MCF 10A (cell line): Measurements from ENCODE around the gene ERRFI1. TPM values are rescaled to one million over a fixed set of nuclear protein-coding genes. Genes with fewer than 3 reads are reported as not detected.

Experiments used
- BruUV-seq: library from RNA; stranded (reverse); fragments of 400-500 nt; replicated peaks from 2 replicates; lab custom pipeline; 2021; lab: Mats Ljungman, UMichigan
- CTCF ChIA-PET: fragments of 300-600 bp; sonication (Branson Sonifier 250); formaldehyde crosslinking; extraction: SDS; loops from one replicate; lab custom pipeline; 2021; ENCODE audit warnings: antibody characterized with exemption, inconsistent platforms; lab: Yijun Ruan, JAX
- POLR2A ChIA-PET: fragments of 300-600, 350-650 bp; sonication (Branson Sonifier 250); formaldehyde crosslinking; extraction: SDS; loops from one replicate; lab custom pipeline; 2020; ENCODE audit warnings: antibody characterized with exemption, inconsistent platforms; lab: Yijun Ruan, JAX
- DNase-seq: peaks from one replicate; pipeline ENCODE4 v3.0.0-alpha.2; 2018; ENCODE audit not compliant: unreplicated experiment
- H3K27ac Mint-ChIP-seq: one replicate; pipeline ENCODE4 v1.8.0; 2022; ENCODE audit warnings: mild to moderate bottlenecking, low read depth, mixed read lengths; ENCODE audit not compliant: unreplicated experiment
- H3K27me3 Mint-ChIP-seq: one replicate; pipeline ENCODE4 v1.8.0; 2022; ENCODE audit warnings: mixed read lengths; ENCODE audit not compliant: insufficient read depth, unreplicated experiment
- H3K36me3 Mint-ChIP-seq: one replicate; pipeline ENCODE4 v1.8.0; 2022; ENCODE audit warnings: mild to moderate bottlenecking, moderate library complexity, mixed read lengths; ENCODE audit not compliant: insufficient read depth, unreplicated experiment
- H3K4me1 Mint-ChIP-seq: one replicate; pipeline ENCODE4 v1.8.0; 2022; ENCODE audit warnings: mixed read lengths; ENCODE audit not compliant: insufficient read depth, unreplicated experiment
- H3K4me3 Mint-ChIP-seq: one replicate; pipeline ENCODE4 v1.8.0; 2022; ENCODE audit warnings: mild to moderate bottlenecking, moderate library complexity, mixed read lengths; ENCODE audit not compliant: unreplicated experiment
- H3K9me3 Mint-ChIP-seq: one replicate; pipeline ENCODE4 v1.8.0; 2022; ENCODE audit warnings: mixed read lengths; ENCODE audit not compliant: unreplicated experiment
- intact Hi-C: fragments of 100-400 bp; cut with micrococcal nuclease; formaldehyde crosslinking; loops from 2 replicates; pipeline ENCODE4 v1.14.1; 2022
- total RNA-seq: library from RNA; stranded (reverse); gene quantifications from 2 replicates; pipeline ENCODE4 v1.2.3, GENCODE V29; 2022
- TF ChIP-seq, protein P1 (sequence below): fragments of 200-600 bp; IDR thresholded peaks from one replicate; pipeline ENCODE4 v1.8.0; 2022; ENCODE audit warnings: antibody characterized with exemption, mild to moderate bottlenecking; ENCODE audit not compliant: unreplicated experiment

The ERRFI1 gene
- total RNA-seq, 1 experiment from 2014 or later, result 111 TPM

DNA sequence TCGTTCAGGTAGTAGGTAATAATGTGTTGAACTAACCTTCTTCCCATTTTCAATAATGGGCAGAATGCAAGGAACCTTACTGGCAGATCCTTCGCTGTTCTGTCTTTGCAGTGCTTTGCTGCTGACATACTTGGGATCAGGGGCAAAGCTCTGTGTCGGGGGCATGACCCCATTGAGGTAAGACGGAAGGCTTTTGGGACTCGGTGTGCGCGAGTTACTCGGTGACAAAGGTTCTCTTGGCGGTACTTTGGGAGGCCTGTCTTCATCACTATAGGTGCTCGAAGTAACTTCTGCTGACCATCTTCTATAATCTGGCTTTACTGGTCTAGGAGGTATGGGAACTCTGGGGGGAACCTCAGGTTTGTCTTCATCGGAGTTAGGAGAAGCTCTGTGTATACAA, 12.7 kb downstream of the ERRFI1 start:
- no peaks in the 10 kb centered on the region for H3K9me3 Mint-ChIP-seq
- no peak for DNase-seq
- peaks cover 64% of the 10 kb centered on the region for H3K4me1 Mint-ChIP-seq
- H3K36me3 Mint-ChIP-seq, result peaks cover 97% of the 10 kb centered on the region
- no TSS peak for BruUV-seq
- H3K27ac Mint-ChIP-seq, result peak overlapping the region; percentile 82
- H3K4me3 Mint-ChIP-seq, result peak overlapping the region; percentile 31
- intact Hi-C loops, result no loop called here
- ChIA-PET CTCF (interaction anchor here (1.0 to 3.7 kb wide), 5 partner anchors 11 to 301 kb away, joined by 5 to 32 read pairs (median 16); partner anchors contain the start of gene ERRFI1), POLR2A (interaction anchor here (0.6 to 9.2 kb wide), 10 partner anchors 8 to 330 kb away, joined by 3 to 256 read pairs (median 4); partner anchors contain the start of gene ERRFI1)
- TF ChIP-seq, protein P1, sequence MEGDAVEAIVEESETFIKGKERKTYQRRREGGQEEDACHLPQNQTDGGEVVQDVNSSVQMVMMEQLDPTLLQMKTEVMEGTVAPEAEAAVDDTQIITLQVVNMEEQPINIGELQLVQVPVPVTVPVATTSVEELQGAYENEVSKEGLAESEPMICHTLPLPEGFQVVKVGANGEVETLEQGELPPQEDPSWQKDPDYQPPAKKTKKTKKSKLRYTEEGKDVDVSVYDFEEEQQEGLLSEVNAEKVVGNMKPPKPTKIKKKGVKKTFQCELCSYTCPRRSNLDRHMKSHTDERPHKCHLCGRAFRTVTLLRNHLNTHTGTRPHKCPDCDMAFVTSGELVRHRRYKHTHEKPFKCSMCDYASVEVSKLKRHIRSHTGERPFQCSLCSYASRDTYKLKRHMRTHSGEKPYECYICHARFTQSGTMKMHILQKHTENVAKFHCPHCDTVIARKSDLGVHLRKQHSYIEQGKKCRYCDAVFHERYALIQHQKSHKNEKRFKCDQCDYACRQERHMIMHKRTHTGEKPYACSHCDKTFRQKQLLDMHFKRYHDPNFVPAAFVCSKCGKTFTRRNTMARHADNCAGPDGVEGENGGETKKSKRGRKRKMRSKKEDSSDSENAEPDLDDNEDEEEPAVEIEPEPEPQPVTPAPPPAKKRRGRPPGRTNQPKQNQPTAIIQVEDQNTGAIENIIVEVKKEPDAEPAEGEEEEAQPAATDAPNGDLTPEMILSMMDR, result no peak
- no peaks in the 10 kb centered on the region for H3K27me3 Mint-ChIP-seq

DNA sequence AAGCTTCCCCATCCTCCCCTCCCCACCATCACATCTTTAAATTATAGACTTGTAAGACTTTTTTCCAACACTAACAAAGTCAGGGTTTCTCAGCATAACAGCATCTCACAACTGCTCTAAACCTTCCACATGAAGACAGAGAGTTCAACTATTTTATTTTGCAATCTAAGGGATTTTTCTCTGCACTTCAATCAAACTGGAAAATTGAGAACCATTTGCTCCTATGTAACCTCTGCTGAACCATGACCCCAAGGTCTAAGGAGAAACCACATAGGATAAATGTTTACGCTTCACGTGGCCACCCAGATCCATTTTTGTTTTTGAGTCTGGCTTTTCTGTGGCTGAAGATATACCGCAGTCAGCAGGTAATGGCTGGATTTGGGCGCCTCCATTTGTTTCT, 13.2 kb downstream of the ERRFI1 start:
- H3K4me1 Mint-ChIP-seq, result peaks cover 60% of the 10 kb centered on the region
- intact Hi-C loops, result no loop called here
- H3K4me3 Mint-ChIP-seq, result no peak overlapping the region
- no TSS peak for BruUV-seq
- DNase-seq, result no peak
- POLR2A ChIA-PET, result interaction anchor here (0.6 to 9.2 kb wide), 6 partner anchors 7 to 247 kb away, joined by 3 to 256 read pairs (median 16); partner anchors contain the start of gene ERRFI1
- CTCF ChIA-PET, result interaction anchor here (1.0 to 3.7 kb wide), 7 partner anchors 11 to 337 kb away, joined by 3 to 32 read pairs (median 6); partner anchors contain the start of gene ERRFI1
- no peaks in the 10 kb centered on the region for H3K27me3 Mint-ChIP-seq
- no peaks in the 10 kb centered on the region for H3K9me3 Mint-ChIP-seq
- TF ChIP-seq, protein P1, result no peak
- H3K36me3 Mint-ChIP-seq, result peaks cover 97% of the 10 kb centered on the region
- H3K27ac Mint-ChIP-seq, result no peak overlapping the region

DNA sequence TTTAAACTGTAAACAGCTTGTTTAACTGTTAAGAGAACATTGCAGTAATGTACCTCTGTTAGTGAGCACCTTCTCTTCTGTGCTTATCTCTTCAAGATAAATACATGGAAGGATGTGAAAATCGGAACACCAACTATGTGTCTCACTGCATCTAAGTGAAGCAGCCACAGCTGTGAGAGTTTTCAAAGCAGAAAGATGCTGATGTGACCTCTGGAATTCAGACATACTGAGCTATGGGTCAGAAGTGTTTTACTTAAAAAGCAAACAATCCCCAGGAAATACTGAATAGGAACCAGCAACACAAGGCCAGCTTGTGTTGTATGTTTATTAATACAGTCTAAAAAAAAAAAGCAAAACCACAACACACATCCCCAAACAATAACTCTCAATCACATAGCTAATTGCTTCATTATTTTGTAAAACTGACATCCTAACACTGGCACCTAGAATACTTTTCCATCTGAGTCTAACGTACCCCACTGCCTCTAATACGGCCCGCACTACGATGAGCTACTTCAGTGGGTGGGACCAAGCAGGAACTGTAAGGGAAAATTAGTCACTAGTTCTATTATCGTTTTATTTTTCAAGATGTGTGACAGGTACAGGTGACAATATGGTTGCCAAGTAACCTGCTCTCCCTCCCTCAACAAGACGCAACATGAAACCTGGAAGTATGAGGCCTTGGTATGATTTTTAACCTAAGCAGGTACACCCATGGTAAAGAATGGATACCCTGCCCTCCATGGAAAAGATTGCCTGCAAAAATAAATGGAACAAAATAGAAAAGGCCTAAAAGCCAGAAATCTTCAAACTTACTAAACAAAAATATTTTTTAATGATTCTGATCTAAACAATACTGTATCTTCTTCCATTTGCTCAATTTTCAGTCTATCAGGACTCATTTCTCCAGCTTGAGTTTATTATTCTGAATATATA, 13.9 kb downstream of the ERRFI1 start:
- Mint-ChIP-seq H3K27ac (no peak overlapping the region), H3K27me3 (no peaks in the 10 kb centered on the region), H3K4me3 (no peak overlapping the region), H3K9me3 (no peaks in the 10 kb centered on the region), H3K36me3 (peaks cover 97% of the 10 kb centered on the region), H3K4me1 (peaks cover 52% of the 10 kb centered on the region)
- CTCF ChIA-PET, result interaction anchor here (1.1 to 3.7 kb wide), 6 partner anchors 29 to 338 kb away, joined by 3 to 32 read pairs (median 4); no protein-coding TSS in a partner anchor
- TF ChIP-seq, protein P1, result no peak
- intact Hi-C loops, result no loop called here
- POLR2A ChIA-PET, result interaction anchor here (0.6 to 9.2 kb wide), 13 partner anchors 8 to 248 kb away, joined by 3 to 256 read pairs (median 3); partner anchors contain the start of genes ERRFI1 and PARK7
- no peak for DNase-seq
- BruUV-seq, result TSS peak; percentile 15

DNA sequence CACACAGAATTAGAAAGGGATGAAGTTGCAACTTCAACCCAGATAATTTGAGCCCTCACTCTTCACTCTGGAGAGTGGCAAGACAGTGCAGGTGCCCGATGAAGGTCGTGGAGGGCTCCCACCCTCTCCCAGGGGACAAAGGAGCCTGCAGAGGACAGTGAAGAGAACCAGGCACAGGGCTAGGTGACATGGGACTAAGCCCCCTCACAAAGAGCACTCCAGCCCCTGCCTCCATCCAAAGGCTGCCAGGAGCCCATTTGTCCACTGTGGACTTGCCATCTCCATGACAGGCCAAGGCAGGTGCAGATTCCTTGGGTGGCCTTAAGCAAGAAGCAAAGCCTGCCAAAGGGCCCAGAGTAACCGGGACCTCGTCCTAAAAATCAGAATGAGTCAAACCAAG, 15.1 kb downstream of the ERRFI1 start:
- Mint-ChIP-seq H3K4me3 (no peak overlapping the region), H3K27me3 (no peaks in the 10 kb centered on the region), H3K9me3 (no peaks in the 10 kb centered on the region), H3K27ac (peak overlapping the region; percentile 79), H3K4me1 (peaks cover 52% of the 10 kb centered on the region), H3K36me3 (peaks cover 100% of the 10 kb centered on the region)
- DNase-seq, result no peak
- CTCF ChIA-PET, result interaction anchor here (1.0 to 1.9 kb wide), 3 partner anchors 28 to 228 kb away, joined by 5 to 11 read pairs (median 6); no protein-coding TSS in a partner anchor
- TF ChIP-seq, protein P1, result no peak
- POLR2A ChIA-PET, result interaction anchor here (0.6 to 9.2 kb wide), 11 partner anchors 9 to 249 kb away, joined by 3 to 256 read pairs (median 4); partner anchors contain the start of genes ERRFI1 and PARK7
- intact Hi-C loops, result no loop called here
- no TSS peak for BruUV-seq
